GM15510 (cell line): ENCODE results near the gene CLTCL1.
A peak's percentile ranks its signal among the peaks of the same experiment; 100 is the strongest.

Experiments
- POLR2A ChIP-seq: IDR thresholded peaks from 3 replicates; pipeline ENCODE4 v1.6.1; 2011; ENCODE audit warnings: borderline replicate concordance; ENCODE audit not compliant: insufficient read length; ENCODE audit errors: extremely low read depth

Gene CLTCL1

GRCh38 chr22:19178657-19179496 lies 112.6 kb downstream of the CLTCL1 start, which contains the start of gene SLC25A1:
TSS of gene SLC25A1 (minus strand) at chr22:19178736. CDS start at chr22:19178673, 63 bp downstream.
- TF ChIP-seq POLR2A, result peak; percentile 52

GRCh38 chr22:19178065-19178656 lies 113.4 kb downstream of the CLTCL1 start:
- peak; percentile 34 for TF ChIP-seq POLR2A

GRCh38 chr22:19177164-19178064 lies 114.1 kb downstream of the CLTCL1 start:
- TF ChIP-seq POLR2A, result no peak

GRCh38 chr22:19176732-19177131 lies 114.8 kb downstream of the CLTCL1 start:
- no peak for TF ChIP-seq POLR2A

- TF ChIP-seq POLR2A, result no peak
These were observed 115.3 kb downstream of the CLTCL1 start for GRCh38 chr22:19176175-19176643.

- TF ChIP-seq POLR2A, result no peak
These were observed 115.8 kb downstream of the CLTCL1 start for GRCh38 chr22:19175602-19176174.

GRCh38 chr22:19175026-19175601 lies 116.4 kb downstream of the CLTCL1 start:
- no peak for TF ChIP-seq POLR2A

GRCh38 chr22:19174106-19175025 lies 117.2 kb downstream of the CLTCL1 start:
- peak; percentile 13 for TF ChIP-seq POLR2A

GRCh38 chr22:19173047-19174035 lies 118.2 kb downstream of the CLTCL1 start:
- no peak for TF ChIP-seq POLR2A

- no peak for TF ChIP-seq POLR2A
These were observed 119.1 kb downstream of the CLTCL1 start for GRCh38 chr22:19172213-19173046.

- TF ChIP-seq POLR2A, result no peak
These were observed 121.6 kb downstream of the CLTCL1 start for GRCh38 chr22:19169947-19170318.

- TF ChIP-seq POLR2A, result no peak
These were observed 122.2 kb downstream of the CLTCL1 start for GRCh38 chr22:19169002-19169946.
